SK-N-MC (cell line): ENCODE results near the gene KRTAP17-1.

ENCODE experiments used
- EZH2 ChIP-seq: fragments of 200-600 bp; sonication (generic); IDR thresholded peaks from one replicate; pipeline ENCODE4 v1.6.1; 2017; ENCODE audit warnings: antibody characterized with exemption
- FOXP2 ChIP-seq: optimal IDR thresholded peaks from 2 replicates; pipeline ENCODE3; 2011; ENCODE audit warnings: mild to moderate bottlenecking, moderate library complexity; ENCODE audit not compliant: insufficient read depth; ENCODE audit errors: extremely low read length, control extremely low read depth
- POLR2AphosphoS5 ChIP-seq: IDR thresholded peaks from 2 replicates; pipeline ENCODE4 v1.6.1; 2012; ENCODE audit warnings: mild to moderate bottlenecking, low read depth, low read length, borderline replicate concordance

GRCh38 chr17:41333836-41334235, 18.3 kb upstream of the KRTAP17-1 start:
- TF ChIP-seq EZH2 (no peak), POLR2AphosphoS5 (no peak), FOXP2 (no peak)
